C4-2B (cell line): ENCODE results near the gene URAD.

Experiments
- CTCF ChIP-seq: fragments of 450-650 bp; conservative IDR thresholded peaks from 2 replicates; pipeline ENCODE4 v1.5.1; 2017; ENCODE audit warnings: mild to moderate bottlenecking
- ZFX ChIP-seq: fragments of 450-650 bp; IDR thresholded peaks from 2 replicates; pipeline ENCODE4 v1.6.1; 2017

GRCh38 chr13:28013482-28013881 is 25.0 kb upstream of the URAD start:
- no peak for TF ChIP-seq CTCF
- no peak for TF ChIP-seq ZFX
